CD4-positive, alpha-beta T cell treated with Interleukin-6 for 4 hours (primary cell): ENCODE results near the gene KDM4C.
"Not testable (repeated sequence)": the region's sequence is repeated elsewhere in the genome, so short reads cannot be mapped to it uniquely, and the experiment has no call there.

Experiments
- DNase-seq: peaks from one replicate; pipeline ENCODE4 v3.0.0-alpha.2; 2020; ENCODE audit warnings: mixed read lengths

The KDM4C gene

GRCh38 chr9:6986141-6986815, 228.5 kb downstream of the KDM4C start:
- DNase-seq = no peak

DNA sequence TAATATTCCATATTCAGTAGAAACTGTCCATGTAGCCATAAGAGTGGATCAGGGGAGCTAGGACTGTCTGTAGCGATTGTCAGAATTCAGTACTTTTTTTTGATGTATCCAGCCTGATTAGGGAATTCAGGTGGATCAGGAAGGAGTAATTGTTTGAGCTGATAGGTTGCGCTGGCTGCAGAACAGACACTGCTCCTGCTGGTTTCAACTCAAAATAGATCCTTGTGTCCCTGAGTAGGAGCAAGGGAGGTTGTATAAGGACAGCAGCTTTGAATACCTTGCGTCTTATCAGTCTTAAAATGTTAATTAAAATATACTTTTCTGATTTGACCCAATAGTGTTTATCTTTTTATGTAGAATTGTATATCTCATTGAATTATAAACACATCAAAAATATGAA, 229.6 kb downstream of the KDM4C start:
- no peak for DNase-seq

- DNase-seq = no peak
Observed at GRCh38 chr9:6991418-6991817, 233.6 kb downstream of the KDM4C start.

DNA sequence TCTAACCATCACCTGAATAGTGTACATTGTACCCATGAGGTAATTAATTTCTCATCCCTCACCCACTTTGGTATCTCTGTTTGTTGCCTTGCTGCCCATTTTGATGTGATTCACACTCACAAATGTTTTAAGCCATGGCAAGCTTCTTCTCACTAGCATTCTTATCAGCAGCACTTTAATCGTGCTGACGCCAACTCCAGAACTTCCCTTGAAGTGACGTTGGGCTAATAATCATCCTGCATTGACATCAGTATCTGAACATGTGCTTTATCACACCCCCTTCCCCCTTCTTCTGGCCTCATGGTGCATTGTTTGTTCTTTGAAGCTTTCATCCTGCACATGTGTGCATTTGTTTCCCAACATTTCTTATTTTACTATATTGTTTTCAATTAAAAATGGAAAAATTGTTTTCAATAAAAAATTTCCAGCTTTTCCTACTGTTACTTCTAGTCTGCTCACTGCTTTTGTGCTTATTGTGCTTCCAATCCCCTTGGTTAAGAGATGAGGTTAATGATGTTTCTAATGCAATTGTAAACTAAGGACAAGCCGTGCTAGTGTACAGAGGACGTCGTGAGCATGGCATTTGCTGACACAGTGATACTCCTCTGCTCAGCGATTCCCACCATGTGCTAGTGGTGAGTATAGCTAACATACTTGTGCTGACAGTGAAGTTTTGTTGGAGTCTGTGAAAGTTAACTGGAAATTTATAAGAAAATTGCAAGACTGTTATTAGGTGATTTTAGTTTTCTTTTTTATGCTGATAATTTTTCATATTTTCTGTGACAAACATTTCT, 238.5 kb downstream of the KDM4C start:
- DNase-seq = no peak

GRCh38 chr9:6997330-6997729, 239.6 kb downstream of the KDM4C start:
- DNase-seq = no peak

GRCh38 chr9:6999794-7000193, 242.0 kb downstream of the KDM4C start:
- DNase-seq = no peak

DNA sequence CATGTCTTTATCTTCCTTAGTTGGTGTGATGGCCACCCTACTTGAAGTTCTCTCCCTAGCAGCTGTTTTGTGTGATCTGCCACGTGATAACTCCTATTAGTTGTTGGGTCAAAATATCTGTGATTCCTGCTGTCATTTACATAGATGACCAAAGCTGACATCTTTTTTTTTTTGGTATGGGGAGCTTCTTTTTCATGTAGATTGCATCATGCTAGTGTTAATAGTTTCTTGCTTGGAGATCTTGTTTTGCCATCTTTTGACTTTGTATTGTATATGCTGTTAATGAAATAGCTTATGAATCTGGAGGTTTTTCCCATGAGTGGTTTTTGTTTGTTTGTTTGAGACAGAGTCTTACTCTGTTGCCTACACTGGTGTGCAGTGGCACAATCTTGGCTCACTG, 243.8 kb downstream of the KDM4C start:
- no peak for DNase-seq

DNA sequence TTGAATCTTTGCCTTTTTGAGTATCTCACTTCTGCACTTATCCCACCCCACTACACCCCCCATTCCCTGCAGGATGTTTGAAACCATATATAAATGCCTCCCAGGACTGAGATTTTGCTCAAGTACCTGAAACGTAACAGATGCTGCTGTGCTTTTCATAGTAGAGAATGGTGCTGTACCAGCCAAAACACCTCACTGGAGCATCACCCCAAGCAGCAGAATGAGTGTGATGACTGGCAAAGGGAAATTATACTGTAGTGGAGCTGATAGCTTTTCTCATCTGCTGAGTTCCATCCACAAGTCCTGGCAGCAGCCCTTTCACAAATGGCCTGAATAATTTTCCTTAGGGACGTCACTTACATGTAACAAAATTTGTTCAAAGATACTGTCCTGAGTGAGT, 246.1 kb downstream of the KDM4C start:
- no peak for DNase-seq

DNA sequence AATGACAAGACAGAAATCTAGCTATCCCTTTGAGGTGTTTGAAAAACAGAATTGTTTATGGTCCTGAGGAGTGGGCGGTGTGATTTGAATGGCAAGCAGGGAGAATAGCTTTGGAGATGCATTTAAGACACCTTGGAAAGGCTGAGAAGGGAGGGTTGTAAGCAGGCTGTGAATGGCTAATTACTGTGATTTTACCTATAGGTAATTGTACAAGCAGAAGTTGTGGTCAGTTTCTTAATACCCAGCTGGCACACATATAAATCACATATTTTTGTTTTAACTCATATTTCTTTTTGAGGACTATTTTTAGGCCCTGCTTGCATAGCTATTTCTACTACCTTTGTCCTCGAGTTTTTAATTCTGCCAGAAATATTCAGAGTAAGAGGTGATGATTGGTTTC, 248.6 kb downstream of the KDM4C start:
- no peak for DNase-seq

GRCh38 chr9:7008411-7008810, 250.6 kb downstream of the KDM4C start:
- DNase-seq = no peak

DNA sequence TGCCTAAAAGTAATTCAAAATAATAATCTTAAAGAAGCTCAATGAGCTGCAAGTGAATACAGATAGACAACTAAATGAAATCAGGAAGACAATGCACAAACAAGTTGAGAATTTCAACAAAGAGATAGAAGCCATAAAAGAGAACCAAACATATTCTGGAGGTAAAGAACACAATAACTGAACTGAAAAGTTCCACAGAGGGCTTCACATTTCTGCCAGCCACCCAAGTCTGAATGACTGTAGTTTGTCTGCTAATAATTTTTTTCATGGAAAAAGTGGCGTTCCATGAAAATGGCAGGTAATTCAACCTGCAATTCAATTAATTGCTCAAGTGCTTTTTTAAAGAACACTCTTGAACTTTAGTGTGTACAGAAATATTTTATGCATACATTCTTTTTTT, 251.3 kb downstream of the KDM4C start:
- no peak for DNase-seq

DNA sequence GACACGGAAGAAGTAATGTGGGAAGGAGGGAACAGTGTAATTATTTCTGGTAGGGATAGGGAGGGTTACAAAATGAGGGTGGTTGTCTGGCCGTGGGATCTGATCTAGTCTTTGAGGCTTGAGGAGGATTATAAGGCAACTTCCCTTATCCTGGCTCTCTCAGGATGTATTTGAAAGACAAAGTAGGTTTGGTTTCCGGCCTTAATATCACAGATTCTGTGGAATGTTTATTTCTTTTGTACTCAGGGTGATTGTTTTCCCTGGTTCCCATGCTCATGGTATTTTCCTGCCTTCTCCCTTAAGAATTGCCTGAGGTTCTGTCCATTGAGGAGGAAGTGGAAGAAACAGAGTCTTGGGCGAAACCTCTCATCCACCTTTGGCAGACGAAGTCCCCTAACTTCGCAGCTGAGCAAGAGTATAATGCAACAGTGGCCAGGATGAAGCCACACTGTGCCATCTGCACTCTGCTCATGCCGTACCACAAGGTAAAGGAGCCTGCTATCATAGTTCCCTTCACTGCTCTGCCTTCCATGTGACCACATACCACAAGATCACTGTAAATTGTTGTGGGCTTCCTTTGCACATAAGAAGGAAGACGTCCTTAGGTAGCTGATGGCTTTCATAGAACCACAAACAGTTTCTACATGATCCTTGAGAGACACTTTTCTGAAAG, 253.8 kb downstream of the KDM4C start:
- no peak for DNase-seq

GRCh38 chr9:7027996-7028395, 270.2 kb downstream of the KDM4C start:
- no peak for DNase-seq

GRCh38 chr9:7028591-7028990, 270.8 kb downstream of the KDM4C start:
- DNase-seq = no peak

GRCh38 chr9:7030943-7031342, 273.2 kb downstream of the KDM4C start:
- DNase-seq = not testable (repeated sequence)

DNA sequence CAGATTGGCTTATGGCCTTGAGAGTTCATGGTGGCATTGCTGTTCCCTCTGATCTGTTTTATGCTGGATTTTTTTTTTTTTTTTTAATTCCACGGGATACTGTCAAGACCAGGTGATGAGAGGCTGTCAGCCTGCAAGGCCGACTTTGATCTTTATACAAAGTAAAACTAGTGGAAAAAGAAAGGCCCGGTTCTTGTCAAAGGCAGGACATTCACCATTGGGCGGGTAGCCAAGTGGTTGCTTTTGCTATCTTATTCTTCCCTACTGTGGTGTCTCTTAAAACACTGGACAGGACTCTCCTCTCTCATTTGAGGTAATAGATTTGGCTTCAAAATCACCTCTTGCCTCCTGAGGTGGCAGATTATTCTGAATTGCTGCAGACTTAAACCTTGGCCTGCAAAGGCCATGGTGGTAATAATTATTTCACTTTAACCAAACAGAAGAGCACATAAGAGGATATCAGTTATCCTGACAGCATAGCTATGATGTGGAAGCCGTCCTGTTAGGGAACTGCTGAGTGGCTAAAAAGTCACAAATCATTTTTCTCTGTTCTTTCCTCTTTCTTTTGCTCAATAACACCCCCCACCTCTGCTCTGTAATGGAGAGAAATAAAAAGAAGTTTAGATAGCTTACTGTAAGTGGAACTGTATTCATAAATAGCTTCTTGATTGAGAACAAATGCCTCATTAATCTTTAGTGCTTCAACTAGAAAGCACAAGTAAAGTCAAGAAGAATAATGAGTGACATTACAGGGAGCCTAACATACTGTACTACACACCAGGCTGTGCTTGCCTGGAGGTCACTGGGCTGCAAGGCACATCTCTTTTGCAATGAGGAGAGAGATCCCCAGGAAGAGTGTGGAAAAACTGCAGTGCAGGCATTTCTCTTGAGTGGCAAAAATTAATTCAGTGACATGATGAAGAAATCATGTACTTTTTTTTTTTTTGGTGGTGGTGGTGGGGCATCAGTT, 275.6 kb downstream of the KDM4C start:
- DNase-seq = no peak

DNA sequence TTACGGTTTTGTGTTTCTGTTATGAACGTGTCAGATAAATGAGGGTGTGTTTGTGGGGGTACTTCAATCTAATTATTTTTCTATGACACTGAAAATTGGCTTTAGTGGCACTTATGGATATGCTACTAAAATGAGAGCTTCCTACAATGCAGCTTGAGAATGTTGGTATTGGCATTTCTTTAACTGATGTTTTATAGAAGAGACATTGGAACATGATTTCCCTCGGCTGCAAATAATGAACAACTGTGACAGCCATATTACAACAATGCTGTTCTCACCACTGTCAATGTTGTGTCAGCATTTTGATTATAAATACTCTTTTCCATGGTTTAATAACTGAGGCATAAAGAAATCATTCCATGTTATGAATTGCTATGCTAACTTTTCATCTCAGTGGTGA, 279.4 kb downstream of the KDM4C start:
- DNase-seq = no peak

DNA sequence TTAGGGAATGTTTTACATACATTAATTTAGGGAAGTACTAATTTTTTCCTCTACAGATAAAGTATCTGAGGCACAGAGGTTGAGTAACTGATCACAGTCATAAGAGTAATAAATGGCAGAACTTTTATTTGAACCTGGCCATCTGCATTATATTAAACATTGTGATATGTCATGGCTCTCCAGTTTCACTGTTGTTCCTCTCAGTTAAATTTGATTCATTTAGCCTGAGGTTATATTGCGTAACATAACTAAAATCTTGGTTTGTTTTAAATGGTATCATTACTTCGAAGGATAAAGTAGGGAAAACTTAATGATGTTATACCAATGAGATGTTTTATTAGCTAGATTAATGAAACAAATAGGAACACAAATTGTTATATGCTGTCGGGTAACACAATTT, 284.4 kb downstream of the KDM4C start:
- no peak for DNase-seq

DNA sequence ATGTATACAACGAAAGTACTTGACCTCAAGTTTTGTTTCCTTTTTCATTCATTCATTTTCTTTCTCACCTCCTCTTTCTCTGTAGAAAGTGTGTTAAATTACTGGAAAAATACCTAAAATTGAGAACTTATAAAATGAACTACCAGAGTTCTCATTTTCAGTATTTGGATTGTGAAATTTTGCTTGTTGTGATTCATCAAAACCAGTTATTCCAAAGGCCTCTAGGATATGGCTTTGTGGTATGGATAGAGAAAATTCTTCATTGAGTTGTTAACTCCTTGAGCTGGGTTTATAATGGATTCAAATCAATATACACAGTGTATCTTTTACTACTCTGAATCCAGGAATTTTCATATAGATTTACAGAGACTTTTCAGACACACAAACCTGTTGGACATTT, 287.6 kb downstream of the KDM4C start:
- no peak for DNase-seq

GRCh38 chr9:7051711-7052110, 293.9 kb downstream of the KDM4C start:
- no peak for DNase-seq

GRCh38 chr9:7053903-7054302, 296.1 kb downstream of the KDM4C start:
- no peak for DNase-seq

DNA sequence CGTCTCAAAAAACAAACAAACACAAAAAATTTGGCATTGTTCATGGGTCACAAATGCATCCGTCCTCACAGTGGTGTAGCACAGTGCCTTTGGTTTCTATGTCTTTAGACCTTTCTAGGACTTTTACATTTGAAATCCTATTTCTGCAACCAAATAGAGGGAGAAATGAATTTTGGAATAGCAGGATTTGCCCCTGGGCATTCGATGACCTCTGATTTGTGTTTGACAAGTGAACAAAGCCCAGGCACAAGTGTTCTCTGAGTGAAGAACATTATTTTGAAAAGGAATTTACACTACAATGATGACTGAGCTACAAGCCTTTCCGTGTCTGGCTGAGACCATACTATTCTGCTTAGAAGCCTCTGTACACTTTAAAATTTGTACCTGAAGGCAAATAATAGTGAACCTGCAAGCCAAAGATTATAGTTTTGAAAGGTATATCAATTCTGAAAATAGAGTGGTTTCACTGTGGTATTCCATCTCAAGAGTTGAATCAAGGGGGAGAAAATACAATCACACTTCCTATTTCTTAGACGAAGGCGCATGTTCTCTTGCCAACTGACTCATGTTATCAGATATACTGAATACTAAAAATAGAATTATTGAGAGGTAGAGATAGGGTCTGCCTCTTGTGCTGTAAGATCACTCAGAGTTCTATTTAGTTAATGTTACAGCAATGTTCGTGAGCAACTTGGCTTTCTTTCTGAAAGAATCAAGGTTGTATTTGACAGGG, 297.6 kb downstream of the KDM4C start:
- DNase-seq = no peak
